Mucosa of descending colon (tissue), 3 donors: ENCODE data around the gene SDK2. TPM values are rescaled to one million over a fixed set of nuclear protein-coding genes. Genes with fewer than 3 reads are reported as not detected.
A peak's percentile ranks its signal among the peaks of the same experiment; 100 is the strongest.

Experiments
- ATAC-seq: fragments of 200-7000 bp; cut with Tn5 transposase; one replicate; pipeline ENCODE4 v1.9.1; 2020; ENCODE audit warnings: mild to moderate bottlenecking, moderate library complexity
- DNase-seq, 3 donors: peaks; one replicate each; pipeline ENCODE4 v3.0.0-alpha.2; 2020
- H3K36me3 ChIP-seq: fragments of 200-600 bp; one replicate; pipeline ENCODE4 v1.8.0; 2021; ENCODE audit warnings: low read depth, mild to moderate bottlenecking
- H3K4me1 ChIP-seq: fragments of 200-600 bp; one replicate; pipeline ENCODE4 v1.8.0; 2021; ENCODE audit warnings: low read depth, mild to moderate bottlenecking
- H3K4me3 ChIP-seq: fragments of 200-600 bp; one replicate; pipeline ENCODE4 v1.8.0; 2021; ENCODE audit warnings: mild to moderate bottlenecking
- H3K9me3 ChIP-seq: fragments of 200-600 bp; one replicate; pipeline ENCODE4 v1.8.0; 2021; ENCODE audit warnings: mild to moderate bottlenecking
- intact Hi-C, 2 donors: fragments of 100-400 bp; cut with DNase I in 1 of 2; cut with micrococcal nuclease in 1 of 2; formaldehyde crosslinking; loops; one replicate each; pipeline versions ENCODE4 v1.11.0 to v1.11.1; 2022; cut with DNase I, micrococcal nuclease
- total RNA-seq, 3 donors: library from RNA; stranded (reverse); fragmentation: NEBNext Ultra II Directional in 2 of 3; extraction: Animal tissue kit (Norgen Biotek cat#: 25700) in 2 of 3; gene quantifications; one replicate each; pipeline versions ENCODE4 v1.2.1 to v1.2.4, GENCODE V29; 2021 to 2023
- TF ChIP-seq, protein P1 (sequence below): fragments of 200-600 bp; IDR thresholded peaks from one replicate; pipeline ENCODE4 v1.8.0; 2022; ENCODE audit warnings: antibody characterized with exemption, mild to moderate bottlenecking
- donor health status: DM: no; HTN: no; CAD: no; lungs with moderate emphysema.
- donor health status: DM: no; HTN: no; CAD: no.
- donor health status: DM: no; HTN: yes; CAD: no.

The SDK2 gene
- total RNA-seq, 3 donors from 2014 or later, result 1.2 to 1.6 (median 1.3) TPM

DNA sequence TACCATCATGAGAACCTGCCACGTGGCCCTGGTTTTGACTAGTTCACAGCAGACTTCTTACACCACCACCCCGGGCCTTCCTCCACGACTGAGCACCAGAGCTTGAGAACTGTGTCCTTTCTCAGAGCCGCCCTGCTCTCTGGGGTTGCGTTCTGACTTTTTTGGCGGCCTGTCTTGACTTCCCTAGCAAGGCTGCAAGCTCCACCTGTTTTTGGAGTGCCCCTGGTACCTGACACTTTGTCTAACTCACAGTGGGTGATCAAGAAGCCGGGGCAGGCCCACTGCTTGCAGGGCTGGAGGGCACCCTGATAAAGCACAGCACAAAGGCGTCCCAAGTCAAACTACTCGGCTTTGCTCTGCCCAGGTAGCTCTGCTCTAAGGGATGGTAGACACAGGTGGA, 154.3 kb downstream of the SDK2 start:
- ATAC-seq (no peak), DNase-seq (no peak)
- Histone ChIP-seq H3K4me1 (no peaks in the 10 kb centered on the region), H3K9me3 (peaks cover 3% of the 10 kb centered on the region), H3K4me3 (no peak overlapping the region), H3K36me3 (no peaks in the 10 kb centered on the region)
- TF ChIP-seq, protein P1, sequence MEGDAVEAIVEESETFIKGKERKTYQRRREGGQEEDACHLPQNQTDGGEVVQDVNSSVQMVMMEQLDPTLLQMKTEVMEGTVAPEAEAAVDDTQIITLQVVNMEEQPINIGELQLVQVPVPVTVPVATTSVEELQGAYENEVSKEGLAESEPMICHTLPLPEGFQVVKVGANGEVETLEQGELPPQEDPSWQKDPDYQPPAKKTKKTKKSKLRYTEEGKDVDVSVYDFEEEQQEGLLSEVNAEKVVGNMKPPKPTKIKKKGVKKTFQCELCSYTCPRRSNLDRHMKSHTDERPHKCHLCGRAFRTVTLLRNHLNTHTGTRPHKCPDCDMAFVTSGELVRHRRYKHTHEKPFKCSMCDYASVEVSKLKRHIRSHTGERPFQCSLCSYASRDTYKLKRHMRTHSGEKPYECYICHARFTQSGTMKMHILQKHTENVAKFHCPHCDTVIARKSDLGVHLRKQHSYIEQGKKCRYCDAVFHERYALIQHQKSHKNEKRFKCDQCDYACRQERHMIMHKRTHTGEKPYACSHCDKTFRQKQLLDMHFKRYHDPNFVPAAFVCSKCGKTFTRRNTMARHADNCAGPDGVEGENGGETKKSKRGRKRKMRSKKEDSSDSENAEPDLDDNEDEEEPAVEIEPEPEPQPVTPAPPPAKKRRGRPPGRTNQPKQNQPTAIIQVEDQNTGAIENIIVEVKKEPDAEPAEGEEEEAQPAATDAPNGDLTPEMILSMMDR, result no peak
- intact Hi-C loops, result no loop called here

DNA sequence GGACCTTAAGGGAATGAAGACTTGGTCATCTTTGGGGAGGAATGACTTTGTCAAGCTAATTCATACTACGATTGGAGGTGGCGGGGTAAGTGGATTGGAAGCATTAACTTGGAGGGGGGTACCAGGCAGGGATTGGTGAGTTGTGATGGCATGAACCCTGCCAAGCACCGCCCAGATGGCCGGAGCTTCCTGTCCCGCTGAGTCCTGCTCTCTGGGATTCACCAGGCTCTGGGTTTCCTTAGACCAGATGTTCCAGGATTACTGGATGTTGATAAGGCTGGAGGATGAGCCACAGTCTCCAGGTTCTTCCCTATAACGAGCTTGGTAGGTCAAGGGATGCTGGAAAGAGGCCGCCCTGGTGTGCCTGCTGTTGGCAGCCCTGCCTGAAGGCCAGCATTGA, 154.9 kb downstream of the SDK2 start:
- no peak for ATAC-seq
- intact Hi-C loops, result no loop called here
- DNase-seq, result no peak

DNA sequence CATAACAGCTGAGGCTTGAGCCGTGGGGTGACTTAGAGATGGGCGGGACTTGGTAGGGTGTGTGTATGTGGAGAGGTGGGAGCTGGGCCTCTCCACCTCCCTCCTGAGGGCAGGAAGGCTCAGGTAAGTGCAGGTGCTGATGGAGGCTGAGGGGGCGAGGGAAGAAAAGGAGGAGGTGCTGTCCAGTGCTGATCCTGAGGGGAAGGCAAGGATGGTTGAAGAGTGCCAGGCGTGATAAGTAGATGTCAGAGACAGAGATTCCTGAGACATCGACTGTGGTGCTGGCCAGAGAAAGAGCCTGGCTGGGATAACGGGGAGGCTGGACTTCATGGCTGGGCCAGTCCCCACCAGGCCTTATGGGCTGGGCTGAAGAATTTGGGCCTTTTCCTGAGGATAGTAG, 159.1 kb downstream of the SDK2 start:
- Histone ChIP-seq H3K36me3 (no peaks in the 10 kb centered on the region), H3K4me1 (no peaks in the 10 kb centered on the region)
- TF ChIP-seq, protein P1, result no peak

More for the DNA sequence above, 154.9 kb downstream of the SDK2 start:
- Histone ChIP-seq H3K9me3 (peaks cover 4% of the 10 kb centered on the region), H3K4me3 (no peak overlapping the region), H3K4me1 (no peaks in the 10 kb centered on the region), H3K36me3 (no peaks in the 10 kb centered on the region)
- TF ChIP-seq, protein P1, result no peak

DNA sequence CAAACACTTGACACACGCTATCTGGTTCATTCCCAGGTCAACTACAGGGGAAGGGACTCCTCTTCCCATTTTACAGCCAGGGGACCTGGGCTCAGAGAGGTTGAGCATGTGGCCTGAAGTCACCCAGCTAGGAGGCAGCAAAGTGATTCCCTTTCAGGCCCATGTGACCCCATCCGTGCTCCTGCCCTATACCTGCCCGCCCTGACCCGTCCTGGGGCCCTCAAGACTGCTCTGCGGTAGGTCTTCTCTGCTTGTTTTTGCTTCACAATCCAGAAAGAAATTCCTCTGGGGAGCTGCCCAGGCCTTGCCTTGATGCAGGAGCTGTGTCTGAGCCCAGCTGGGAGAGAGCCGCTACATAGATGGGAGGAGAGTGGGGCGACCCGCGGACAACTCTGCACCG, 161.4 kb downstream of the SDK2 start:
- Histone ChIP-seq H3K4me3 (no peak overlapping the region), H3K9me3 (peaks cover 4% of the 10 kb centered on the region), H3K4me1 (no peaks in the 10 kb centered on the region), H3K36me3 (no peaks in the 10 kb centered on the region)
- TF ChIP-seq, protein P1, result no peak
- no peak for ATAC-seq
- intact Hi-C loops, result no loop called here
- peak in 1 of 3 donors; percentile 6 for DNase-seq

More for the DNA sequence above, 159.1 kb downstream of the SDK2 start:
- intact Hi-C loops, result no loop called here
- Histone ChIP-seq H3K4me3 (no peak overlapping the region), H3K9me3 (peaks cover 4% of the 10 kb centered on the region)
- ATAC-seq (no peak), DNase-seq (no peak)

DNA sequence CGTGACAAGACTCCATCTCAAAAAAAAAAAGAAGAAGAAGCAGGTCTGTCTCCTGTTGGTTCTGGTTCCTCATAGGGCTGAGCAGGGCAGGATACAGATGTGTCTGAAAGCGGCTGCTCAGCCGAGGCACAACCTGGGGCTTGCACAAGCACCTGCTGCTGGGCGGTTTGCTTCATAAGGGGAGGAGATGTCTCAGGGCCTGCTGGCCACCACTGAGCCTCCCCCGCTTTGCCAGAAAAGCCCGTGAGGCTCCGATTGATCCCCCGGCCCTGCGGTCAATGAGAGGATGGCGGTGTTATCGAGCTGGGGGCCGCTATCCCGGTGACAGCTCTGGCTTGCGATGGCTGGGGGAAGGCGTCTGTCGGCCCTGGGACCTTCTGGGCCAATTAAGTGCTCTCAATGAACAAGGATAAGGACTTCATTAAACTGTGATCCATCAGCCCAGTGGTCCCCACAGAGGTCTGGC, 162.0 kb downstream of the SDK2 start:
- H3K4me3 ChIP-seq, result no peak overlapping the region
- H3K36me3 ChIP-seq, result no peaks in the 10 kb centered on the region
- TF ChIP-seq, protein P1, result no peak
- ATAC-seq, result peak; percentile 27
- H3K9me3 ChIP-seq, result peaks cover 4% of the 10 kb centered on the region
- DNase-seq, result no peak
- intact Hi-C loops, result no loop called here
- no peaks in the 10 kb centered on the region for H3K4me1 ChIP-seq

DNA sequence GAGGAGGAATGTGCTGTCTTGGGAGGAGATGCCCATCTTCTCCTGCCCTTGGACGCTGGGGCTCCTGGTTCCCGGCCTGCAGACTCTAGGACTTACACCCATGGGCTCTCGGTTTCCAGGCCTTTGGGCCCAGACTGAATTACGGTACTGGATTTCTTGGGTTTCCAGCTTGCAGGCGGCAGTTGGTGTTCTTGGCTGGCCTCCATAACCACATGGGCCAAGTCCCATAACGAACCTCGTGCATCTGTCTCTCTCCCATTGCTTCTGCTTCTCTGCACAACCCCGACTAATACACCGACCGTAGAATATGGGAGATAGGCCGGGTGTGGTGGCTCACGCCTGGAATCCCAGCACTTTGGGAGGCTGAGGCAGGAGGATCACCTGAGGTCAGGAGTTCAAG, 162.6 kb downstream of the SDK2 start:
- TF ChIP-seq, protein P1, result no peak
- Histone ChIP-seq H3K4me1 (no peaks in the 10 kb centered on the region), H3K9me3 (peaks cover 4% of the 10 kb centered on the region), H3K36me3 (no peaks in the 10 kb centered on the region), H3K4me3 (no peak overlapping the region)
- intact Hi-C loops, result no loop called here
- ATAC-seq, result no peak
- no peak for DNase-seq
